Left ventricle myocardium inferior (tissue), 1 donor: ENCODE data around the gene KLHDC8B. TPM values are rescaled to one million over a fixed set of nuclear protein-coding genes. Genes with fewer than 3 reads are reported as not detected.

Experiments
- DNase-seq: peaks from one replicate; pipeline ENCODE4 v3.0.0-alpha.2; 2020
- H3K27ac ChIP-seq: fragments of 200-600 bp; replicated peaks from 2 replicates; pipeline ENCODE4 v1.8.0; 2021
- H3K27me3 ChIP-seq: fragments of 200-600 bp; 2 replicates; pipeline ENCODE4 v1.8.0; 2021; ENCODE audit warnings: low read depth
- H3K36me3 ChIP-seq: fragments of 200-600 bp; 2 replicates; pipeline ENCODE4 v1.8.0; 2021
- H3K4me1 ChIP-seq: fragments of 200-600 bp; 2 replicates; pipeline ENCODE4 v1.8.0; 2021
- H3K4me3 ChIP-seq: fragments of 200-600 bp; 2 replicates; pipeline ENCODE4 v1.8.0; 2021; ENCODE audit warnings: mild to moderate bottlenecking, moderate library complexity
- H3K9me3 ChIP-seq: fragments of 200-600 bp; replicated peaks from 2 replicates; pipeline ENCODE4 v1.8.0; 2021
- intact Hi-C: fragments of 100-400 bp; cut with micrococcal nuclease; formaldehyde crosslinking; loops from one replicate; pipeline ENCODE4 v1.11.0; 2022
- total RNA-seq: library from RNA; stranded (reverse); fragmentation: NEBNext Ultra II Directional; extraction: Animal tissue kit (Norgen Biotek cat#: 25700); gene quantifications from one replicate; pipeline ENCODE4 v1.2.1, GENCODE V29; 2021
- TF ChIP-seq, protein P1 (sequence below): fragments of 200-600 bp; IDR thresholded peaks from 2 replicates; pipeline ENCODE4 v1.8.0; 2021; ENCODE audit warnings: antibody characterized with exemption, mild to moderate bottlenecking, borderline replicate concordance
- donor health status: DM: no; HTN: yes; CAD: no; lungs with severe emphysema.

Gene KLHDC8B
- total RNA-seq, 1 donor from 2014 or later: 92.5 TPM

DNA sequence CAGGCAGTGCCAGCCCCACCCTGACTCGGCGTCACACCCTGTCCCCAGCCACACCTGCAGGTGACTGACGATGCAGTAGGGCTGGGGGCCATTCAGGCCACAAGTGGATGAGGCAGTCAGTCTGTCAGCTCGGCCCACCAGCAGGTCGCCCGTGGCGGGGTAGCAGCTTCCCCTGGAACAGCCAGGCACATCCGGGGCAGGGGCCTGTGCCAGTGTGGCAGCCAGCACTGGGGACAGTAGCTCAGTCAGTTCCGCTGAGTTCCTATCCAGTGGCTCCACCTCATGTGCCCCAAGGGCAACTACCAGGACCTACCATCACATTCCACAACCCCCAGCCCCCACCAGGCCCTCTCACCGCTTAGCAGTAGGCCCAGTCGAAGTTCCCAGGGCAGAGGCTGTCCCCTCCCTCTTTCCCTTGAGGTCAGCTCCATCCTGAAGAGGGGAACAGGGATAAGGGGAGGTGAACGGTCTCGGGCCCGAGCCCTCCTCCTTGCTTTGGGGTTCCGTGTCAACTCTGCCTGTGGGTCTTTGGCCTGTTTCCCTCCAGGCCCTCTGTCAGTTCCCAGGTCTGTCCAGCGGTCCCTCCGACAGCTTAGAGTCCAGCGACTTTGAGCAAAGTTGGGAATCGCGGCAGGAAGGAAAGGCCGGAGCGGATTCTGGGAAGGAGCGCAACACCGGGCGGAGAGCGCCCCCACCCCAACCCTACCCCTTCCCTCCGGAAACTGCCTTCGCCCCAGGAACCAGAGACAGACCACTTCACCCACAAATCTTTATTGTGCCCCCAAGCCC lies 38.8 kb upstream of the KLHDC8B start, which contains the start of gene LAMB2:
TSS of gene LAMB2 (minus strand) at position 614 of the 789 bp plus-strand sequence. CDS start at position 431, 183 bp downstream.
- Histone ChIP-seq H3K9me3 (no peaks in the 10 kb centered on the region), H3K4me3 (peak within 1 kb of the TSS; percentile 93), H3K27ac (peak within 1 kb of the TSS; percentile 94), H3K4me1 (peaks cover 65% of the 10 kb centered on the region), H3K27me3 (no peaks in the 10 kb centered on the region), H3K36me3 (peaks cover 36% of the 10 kb centered on the region)
- peak; percentile 84 for DNase-seq
- intact Hi-C loops: no loop called here
- TF ChIP-seq, protein P1, sequence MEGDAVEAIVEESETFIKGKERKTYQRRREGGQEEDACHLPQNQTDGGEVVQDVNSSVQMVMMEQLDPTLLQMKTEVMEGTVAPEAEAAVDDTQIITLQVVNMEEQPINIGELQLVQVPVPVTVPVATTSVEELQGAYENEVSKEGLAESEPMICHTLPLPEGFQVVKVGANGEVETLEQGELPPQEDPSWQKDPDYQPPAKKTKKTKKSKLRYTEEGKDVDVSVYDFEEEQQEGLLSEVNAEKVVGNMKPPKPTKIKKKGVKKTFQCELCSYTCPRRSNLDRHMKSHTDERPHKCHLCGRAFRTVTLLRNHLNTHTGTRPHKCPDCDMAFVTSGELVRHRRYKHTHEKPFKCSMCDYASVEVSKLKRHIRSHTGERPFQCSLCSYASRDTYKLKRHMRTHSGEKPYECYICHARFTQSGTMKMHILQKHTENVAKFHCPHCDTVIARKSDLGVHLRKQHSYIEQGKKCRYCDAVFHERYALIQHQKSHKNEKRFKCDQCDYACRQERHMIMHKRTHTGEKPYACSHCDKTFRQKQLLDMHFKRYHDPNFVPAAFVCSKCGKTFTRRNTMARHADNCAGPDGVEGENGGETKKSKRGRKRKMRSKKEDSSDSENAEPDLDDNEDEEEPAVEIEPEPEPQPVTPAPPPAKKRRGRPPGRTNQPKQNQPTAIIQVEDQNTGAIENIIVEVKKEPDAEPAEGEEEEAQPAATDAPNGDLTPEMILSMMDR: no peak

DNA sequence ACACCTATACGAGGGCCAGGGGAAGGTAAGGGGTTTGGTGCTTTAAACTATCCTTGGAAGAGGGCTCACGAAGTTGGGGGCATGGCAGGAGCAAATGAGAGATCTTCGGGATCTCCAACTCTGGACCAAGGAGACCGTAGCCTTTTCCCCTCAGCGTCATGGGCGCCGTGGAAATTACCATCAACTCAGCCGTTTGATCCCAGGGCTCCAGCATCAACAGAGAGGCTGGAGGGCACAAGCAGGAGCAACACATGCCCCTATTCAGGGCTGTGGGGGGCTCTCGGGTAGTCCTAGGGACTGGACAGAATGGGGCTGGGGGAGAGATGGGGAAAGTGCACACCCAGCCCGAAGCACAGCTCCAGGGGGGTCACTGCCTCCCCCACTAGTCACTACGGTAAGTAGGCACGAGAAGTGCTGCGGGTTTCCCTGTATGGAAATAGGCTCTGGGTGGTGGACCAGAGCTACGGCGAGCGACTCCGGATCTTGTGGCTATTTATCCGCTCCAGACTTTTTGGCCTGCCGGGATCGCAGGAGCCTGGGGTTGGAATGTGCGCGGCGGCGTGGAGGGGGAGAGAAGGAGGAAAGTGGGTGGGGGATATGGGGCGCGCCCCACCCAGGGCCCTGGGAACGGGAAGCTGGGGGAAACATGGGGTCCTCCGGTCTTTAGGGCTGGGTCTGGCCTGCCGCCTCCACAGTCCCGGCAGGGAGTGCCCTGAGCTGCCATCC lies 38.0 kb upstream of the KLHDC8B start:
- H3K4me1 ChIP-seq: peaks cover 63% of the 10 kb centered on the region

DNA sequence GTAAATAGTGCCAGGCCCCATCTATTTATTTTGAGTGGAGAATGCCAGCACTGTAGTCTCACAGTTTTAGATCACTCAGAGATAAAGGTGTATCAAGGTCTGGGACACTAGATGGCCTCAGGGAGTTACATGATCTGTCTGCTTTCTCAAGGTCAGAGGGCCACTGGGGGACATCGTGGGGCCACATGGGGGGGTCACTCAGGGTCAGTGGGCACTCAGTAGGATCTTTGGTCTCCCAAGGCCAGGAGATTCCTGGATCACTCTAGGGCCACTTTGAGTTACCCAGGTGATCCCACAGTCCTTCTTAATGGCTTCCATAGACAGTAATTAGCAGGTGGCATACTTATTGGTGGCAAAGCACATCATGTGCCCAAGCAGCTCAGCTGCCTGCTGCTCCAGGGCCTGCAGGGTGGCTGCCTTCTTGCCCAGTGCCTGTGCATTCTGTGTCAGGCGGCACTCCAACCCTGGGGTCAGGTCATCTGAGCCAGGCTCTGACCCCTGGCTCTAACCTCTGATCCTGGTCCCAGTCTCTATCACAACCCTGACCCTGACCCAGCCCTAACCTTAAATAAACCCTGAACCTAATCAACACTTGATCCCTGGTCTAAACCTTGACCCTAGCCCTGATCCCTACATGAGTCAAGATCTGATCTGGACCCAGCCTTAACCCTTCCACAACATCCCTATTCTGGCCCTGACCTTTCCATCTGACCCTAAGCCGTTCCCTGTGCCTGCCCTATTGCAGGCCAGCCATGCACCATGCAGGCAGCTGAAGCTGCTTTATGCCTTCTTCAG lies 36.7 kb upstream of the KLHDC8B start:
- Histone ChIP-seq H3K27me3 (peaks cover 3% of the 10 kb centered on the region), H3K4me3 (peak overlapping the region; percentile 93), H3K36me3 (peaks cover 16% of the 10 kb centered on the region), H3K4me1 (peaks cover 51% of the 10 kb centered on the region), H3K9me3 (no peaks in the 10 kb centered on the region), H3K27ac (peak overlapping the region; percentile 94)
- intact Hi-C loops: no loop called here
- DNase-seq: no peak
- TF ChIP-seq, protein P1: no peak

More for the DNA sequence above, 38.0 kb upstream of the KLHDC8B start:
- peaks cover 3% of the 10 kb centered on the region for H3K27me3 ChIP-seq
- TF ChIP-seq, protein P1: no peak
- peak; percentile 90 for DNase-seq
- peaks cover 29% of the 10 kb centered on the region for H3K36me3 ChIP-seq
- intact Hi-C loops: no loop called here
- H3K9me3 ChIP-seq: no peaks in the 10 kb centered on the region
- H3K4me3 ChIP-seq: peak overlapping the region; percentile 93
- peak overlapping the region; percentile 94 for H3K27ac ChIP-seq

DNA sequence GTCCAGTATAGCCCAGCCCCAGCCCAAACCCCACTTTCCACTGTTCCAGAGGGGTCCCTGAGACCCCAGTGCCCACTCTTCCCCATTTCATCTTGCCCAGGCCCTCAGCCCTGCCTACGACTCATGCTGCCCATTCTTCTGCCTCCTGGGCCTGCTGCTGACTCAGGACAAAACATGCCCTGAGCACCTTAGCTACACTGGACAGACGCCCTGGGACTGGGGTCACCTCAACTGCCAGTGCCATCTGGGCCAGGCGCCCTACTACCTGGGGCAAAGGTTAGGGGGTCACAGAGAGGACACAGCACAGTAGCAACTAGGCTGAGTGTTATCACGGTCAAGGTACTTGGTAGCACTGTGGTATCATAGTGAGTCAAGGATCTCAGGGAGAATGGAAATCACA lies 35.9 kb upstream of the KLHDC8B start:
- H3K27ac ChIP-seq: no peak overlapping the region
- TF ChIP-seq, protein P1: no peak
- peaks cover 8% of the 10 kb centered on the region for H3K36me3 ChIP-seq
- no peaks in the 10 kb centered on the region for H3K9me3 ChIP-seq
- intact Hi-C loops: no loop called here
- DNase-seq: no peak
- H3K4me3 ChIP-seq: no peak overlapping the region
- H3K4me1 ChIP-seq: peaks cover 42% of the 10 kb centered on the region
- H3K27me3 ChIP-seq: peaks cover 7% of the 10 kb centered on the region

DNA sequence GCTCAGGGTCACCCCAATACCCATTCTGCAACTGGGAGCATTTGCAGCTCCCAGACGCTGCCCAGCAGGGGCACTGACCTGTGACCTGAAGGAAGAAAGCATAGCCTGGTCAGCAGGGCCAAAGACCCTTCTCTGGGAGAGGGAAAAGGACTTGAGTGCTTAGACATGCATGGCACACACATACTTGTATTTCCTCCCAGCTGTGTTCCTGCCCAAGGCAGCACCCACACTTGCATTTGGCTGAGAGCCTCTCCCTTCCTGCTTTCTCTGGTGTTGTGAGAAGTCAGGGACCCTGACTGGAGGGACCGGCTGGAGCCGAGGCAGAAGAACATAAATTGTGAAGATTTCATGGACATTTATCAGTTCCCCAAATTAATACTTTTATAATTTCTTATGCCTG lies 31.3 kb upstream of the KLHDC8B start:
- TF ChIP-seq, protein P1: no peak
- H3K36me3 ChIP-seq: no peaks in the 10 kb centered on the region
- intact Hi-C loops: no loop called here
- no peak overlapping the region for H3K27ac ChIP-seq
- H3K27me3 ChIP-seq: peaks cover 7% of the 10 kb centered on the region
- no peak overlapping the region for H3K4me3 ChIP-seq
- DNase-seq: no peak
- H3K4me1 ChIP-seq: no peaks in the 10 kb centered on the region
- H3K9me3 ChIP-seq: peaks cover 7% of the 10 kb centered on the region
